Esophagus muscularis mucosa (tissue), 4 donors: Measurements from ENCODE around the gene MEIS2. TPM values are rescaled to one million over a fixed set of nuclear protein-coding genes. Genes with fewer than 3 reads are reported as not detected.

ENCODE experiments used
- DNase-seq: peaks from one replicate; pipeline ENCODE4 v3.0.0-alpha.2; 2017; ENCODE audit errors: extremely low spot score
- H3K27ac ChIP-seq, 4 donors: fragments of 200-600 bp; sonication (generic); replicated peaks in 1 of 4; 1 replicate in 3 of 4; 2 replicates in 1 of 4; pipeline ENCODE4 v1.5.1; 2016 to 2019; ENCODE audit warnings: mild to moderate bottlenecking in 1 of 4
- H3K27me3 ChIP-seq, 4 donors: fragments of 200-600 bp; sonication (generic); one replicate each; pipeline versions ENCODE4 v1.5.1 to v1.6.0; 2016 to 2019
- H3K36me3 ChIP-seq, 4 donors: fragments of 200-600 bp; sonication (generic); one replicate each; pipeline ENCODE4 v1.5.1; 2016 to 2019
- H3K4me1 ChIP-seq, 4 donors: fragments of 200-600 bp; sonication (generic); one replicate each; pipeline ENCODE4 v1.5.1; 2016 to 2019
- H3K4me3 ChIP-seq, 4 donors: fragments of 200-600 bp; sonication (generic); 1 replicate in 2 of 4; 2 replicates in 2 of 4; pipeline ENCODE4 v1.5.1; 2016 to 2019; ENCODE audit warnings: mild to moderate bottlenecking in 4 of 4, moderate library complexity in 1 of 4
- H3K9me3 ChIP-seq, 4 donors: fragments of 200-600 bp; sonication (generic); 1 replicate in 3 of 4; 2 replicates in 1 of 4; pipeline ENCODE4 v1.5.1; 2016 to 2019
- CTCF ChIP-seq, 3 experiments: fragments of 200-600 bp in 2 of 3; fragments of 450-650 bp in 1 of 3; sonication (generic) in 2 of 3; IDR thresholded peaks; one replicate each; pipeline ENCODE4 v1.5.1; 2017 to 2019; ENCODE audit warnings: antibody characterized with exemption in 3 of 3, mild to moderate bottlenecking in 2 of 3, moderate library complexity in 1 of 3
- EP300 ChIP-seq: sonication (generic); formaldehyde crosslinking; IDR thresholded peaks from one replicate; pipeline ENCODE4 v1.6.1; 2017; ENCODE audit warnings: antibody characterized with exemption
- POLR2A ChIP-seq: fragments of 450-650 bp; IDR thresholded peaks from one replicate; pipeline ENCODE4 v1.6.1; 2017; ENCODE audit warnings: antibody characterized with exemption, moderate library complexity, mild to moderate bottlenecking, low read depth
- POLR2AphosphoS5 ChIP-seq, 2 donors: sonication (generic); formaldehyde crosslinking; IDR thresholded peaks; one replicate each; pipeline ENCODE4 v1.6.1; 2017; ENCODE audit warnings: antibody characterized with exemption in 2 of 2
- WGBS: methylation state at CpG from one replicate; pipeline ENCODE4 v1.1.5; 2018; 5-methylcytosine and 5-hydroxymethylcytosine counted together
- intact Hi-C: fragments of 100-400 bp; cut with DNase I; formaldehyde crosslinking; loops from one replicate; pipeline ENCODE4 v1.15.1; 2023
- total RNA-seq, 4 donors: library from RNA; depleted of rRNA; stranded (reverse); fragments of >200 nt; gene quantifications; one replicate each; pipeline versions ENCODE4 v1.1.0 to v1.2.1, GENCODE V29; 2016

MEIS2 gene
- total RNA-seq, 4 donors from 2014 or later: 53.8 to 106 (median 63.3) TPM

- Histone ChIP-seq H3K27ac (peak overlapping the region in 2 of 4 donors; percentile 0 to 54), H3K27me3 (no peaks in the 10 kb centered on the region), H3K4me3 (no peak overlapping the region), H3K9me3 (no peaks in the 10 kb centered on the region), H3K4me1 (peaks cover 3 to 50% (median 37%) of the 10 kb centered on the region in 4 donors), H3K36me3 (peaks cover 10 to 19% (median 11%) of the 10 kb centered on the region in 4 donors)
- intact Hi-C loops: no loop called here
- 48% methylated on average over 4 of the region's 4 CpGs for WGBS
- TF ChIP-seq POLR2A: no peak
- TF ChIP-seq POLR2AphosphoS5 (IDR thresholded peaks at IDR 0.05): no peak
- TF ChIP-seq CTCF (IDR thresholded peaks at IDR 0.05): no peak
- TF ChIP-seq EP300: no peak
- no peak for DNase-seq
Observed at GRCh38 chr15:36898536-36899126, 201.7 kb downstream of the MEIS2 start.

- 64% methylated on average over 3 of the region's 3 CpGs for WGBS
- Histone ChIP-seq H3K27ac (peak overlapping the region in 3 of 4 donors; percentile 9 to 54 (median 30)), H3K4me1 (peaks cover 3 to 42% (median 31%) of the 10 kb centered on the region in 4 donors), H3K9me3 (no peaks in the 10 kb centered on the region), H3K36me3 (peaks cover 10 to 25% (median 11%) of the 10 kb centered on the region in 4 donors), H3K27me3 (no peaks in the 10 kb centered on the region), H3K4me3 (no peak overlapping the region)
- intact Hi-C loops: no loop called here
- no peak for DNase-seq
- TF ChIP-seq EP300 (no peak), CTCF (IDR thresholded peaks at IDR 0.05) (no peak), POLR2AphosphoS5 (IDR thresholded peaks at IDR 0.05) (no peak), POLR2A (no peak)
Observed at GRCh38 chr15:36897834-36898233, 202.5 kb downstream of the MEIS2 start.

- Histone ChIP-seq H3K27me3 (no peaks in the 10 kb centered on the region), H3K4me3 (no peak overlapping the region), H3K27ac (peak overlapping the region; percentile 9 to 54 (median 26)), H3K4me1 (peaks cover 3 to 41% (median 31%) of the 10 kb centered on the region in 4 donors), H3K36me3 (peaks cover 10 to 29% (median 11%) of the 10 kb centered on the region in 4 donors), H3K9me3 (no peaks in the 10 kb centered on the region)
- DNase-seq: no peak
- WGBS: 44% methylated on average over 3 of the region's 3 CpGs
- intact Hi-C loops: no loop called here
- no peak for TF ChIP-seq POLR2A
- no peak for TF ChIP-seq EP300
- no peak for TF ChIP-seq POLR2AphosphoS5 (IDR thresholded peaks at IDR 0.05)
- no peak for TF ChIP-seq CTCF (IDR thresholded peaks at IDR 0.05)
Observed at GRCh38 chr15:36896949-36897348, 203.4 kb downstream of the MEIS2 start.

GRCh38 chr15:36894075-36894474 lies 206.3 kb downstream of the MEIS2 start:
- DNase-seq: no peak
- intact Hi-C loops: no loop called here
- Histone ChIP-seq H3K9me3 (no peaks in the 10 kb centered on the region), H3K4me1 (peaks cover 3 to 31% (median 23%) of the 10 kb centered on the region in 4 donors), H3K27me3 (no peaks in the 10 kb centered on the region), H3K4me3 (no peak overlapping the region), H3K36me3 (peaks cover 10 to 34% (median 11%) of the 10 kb centered on the region in 4 donors), H3K27ac (no peak overlapping the region)
- TF ChIP-seq CTCF (IDR thresholded peaks at IDR 0.05): no peak
- no peak for TF ChIP-seq EP300
- no peak for TF ChIP-seq POLR2AphosphoS5 (IDR thresholded peaks at IDR 0.05)
- no peak for TF ChIP-seq POLR2A
- 84% methylated on average over 4 of the region's 4 CpGs for WGBS
